H9 (cell line): Measurements from ENCODE around the gene PITHD1. TPM values are rescaled to one million over a fixed set of nuclear protein-coding genes. Genes with fewer than 3 reads are reported as not detected.

Source experiments
- DNase-seq: peaks from one replicate; pipeline ENCODE4 v3.0.0-alpha.2; 2017
- H2AFZ ChIP-seq: one replicate; pipeline ENCODE4 v1.6.1; 2013; ENCODE audit warnings: mild to moderate bottlenecking, low read length, control low read depth, moderate library complexity
- H2AK5ac ChIP-seq: 2 replicates; pipeline ENCODE4 v1.6.1; 2013; ENCODE audit warnings: low read length, control low read depth, mixed read lengths; ENCODE audit not compliant: insufficient read length
- H2BK120ac ChIP-seq: one replicate; pipeline ENCODE4 v1.6.1; 2013; ENCODE audit warnings: low read depth, mild to moderate bottlenecking, low read length, control low read depth, inconsistent platforms; ENCODE audit not compliant: poor library complexity, severe bottlenecking
- H2BK12ac ChIP-seq: 2 replicates; pipeline ENCODE4 v1.6.1; 2013; ENCODE audit warnings: low read length, control low read depth, mixed read lengths, low read depth; ENCODE audit not compliant: insufficient read length
- H2BK15ac ChIP-seq: 2 replicates; pipeline ENCODE4 v1.6.1; 2013; ENCODE audit warnings: low read depth, low read length, control low read depth
- H2BK20ac ChIP-seq: one replicate; pipeline ENCODE4 v1.6.1; 2013; ENCODE audit warnings: low read depth, mild to moderate bottlenecking, low read length, control low read depth, inconsistent platforms; ENCODE audit not compliant: poor library complexity, severe bottlenecking
- H2BK5ac ChIP-seq: 2 replicates; pipeline ENCODE4 v1.6.1; 2013; ENCODE audit warnings: low read length, control low read depth, mixed read lengths; ENCODE audit not compliant: insufficient read length
- H3K14ac ChIP-seq: 2 replicates; pipeline ENCODE4 v1.6.1; 2013; ENCODE audit warnings: low read length, control low read depth; ENCODE audit not compliant: insufficient read depth
- H3K18ac ChIP-seq: 2 replicates; pipeline ENCODE4 v1.6.1; 2013; ENCODE audit warnings: low read depth, mild to moderate bottlenecking, mixed read lengths, low read length, control low read depth; ENCODE audit not compliant: insufficient read length
- H3K23ac ChIP-seq: 2 replicates; pipeline ENCODE4 v1.6.1; 2013; ENCODE audit warnings: low read length, control low read depth, mixed read lengths, low read depth; ENCODE audit not compliant: insufficient read length
- H3K23me2 ChIP-seq: 2 replicates; pipeline ENCODE4 v1.6.1; 2013; ENCODE audit warnings: low read depth, mild to moderate bottlenecking, mixed read lengths, low read length, control low read depth; ENCODE audit not compliant: insufficient read length, poor library complexity, severe bottlenecking
- H3K27ac ChIP-seq: 2 replicates; pipeline ENCODE4 v1.5.1; 2013; ENCODE audit warnings: low read length, control low read depth, mixed read lengths, low read depth; ENCODE audit not compliant: insufficient read length
- H3K27me3 ChIP-seq: 2 replicates; pipeline ENCODE4 v1.6.1; 2013; ENCODE audit warnings: low read length, control low read depth, inconsistent platforms; ENCODE audit not compliant: insufficient read depth
- H3K4ac ChIP-seq: 2 replicates; pipeline ENCODE4 v1.6.1; 2013; ENCODE audit warnings: low read depth, mild to moderate bottlenecking, control low read depth, inconsistent platforms, low read length, moderate library complexity
- H3K4me1 ChIP-seq: 2 replicates; pipeline ENCODE4 v1.6.1; 2013; ENCODE audit warnings: low read length, control low read depth, inconsistent platforms; ENCODE audit not compliant: insufficient read depth
- H3K4me2 ChIP-seq: 2 replicates; pipeline ENCODE4 v1.6.1; 2013; ENCODE audit warnings: low read length, control low read depth, mixed read lengths; ENCODE audit not compliant: insufficient read length, insufficient read depth
- H3K56ac ChIP-seq: 2 replicates; pipeline ENCODE4 v1.6.1; 2013; ENCODE audit warnings: low read depth, mild to moderate bottlenecking, mixed read lengths, low read length, control low read depth; ENCODE audit not compliant: insufficient read length
- H3K79me1 ChIP-seq: 2 replicates; pipeline ENCODE4 v1.6.1; 2013; ENCODE audit warnings: low read depth, mild to moderate bottlenecking, moderate library complexity, low read length, control low read depth, inconsistent platforms; ENCODE audit not compliant: insufficient read depth, poor library complexity, severe bottlenecking
- H3K79me2 ChIP-seq: 2 replicates; pipeline ENCODE4 v1.6.1; 2013; ENCODE audit warnings: low read length, control low read depth, inconsistent platforms; ENCODE audit not compliant: insufficient read depth
- H3K9ac ChIP-seq: 2 replicates; pipeline ENCODE4 v1.6.1; 2013; ENCODE audit warnings: low read length, control low read depth, mixed read lengths; ENCODE audit not compliant: insufficient read length; ENCODE audit errors: extremely low read depth
- H3K9me3 ChIP-seq: one replicate; pipeline ENCODE4 v1.6.1; 2013; ENCODE audit warnings: low read depth, low read length, inconsistent platforms; ENCODE audit not compliant: control insufficient read depth
- H3T11ph ChIP-seq: one replicate; pipeline ENCODE4 v1.6.1; 2013; ENCODE audit warnings: mild to moderate bottlenecking, low read length, control low read depth, inconsistent platforms
- H4K20me1 ChIP-seq: one replicate; pipeline ENCODE4 v1.6.1; 2013; ENCODE audit not compliant: control insufficient read depth, insufficient read length, insufficient read depth
- H4K5ac ChIP-seq: 2 replicates; pipeline ENCODE4 v1.6.1; 2013; ENCODE audit warnings: low read depth, mild to moderate bottlenecking, mixed read lengths, low read length, control low read depth; ENCODE audit not compliant: insufficient read length
- H4K8ac ChIP-seq: replicated peaks from 2 replicates; pipeline ENCODE4 v1.6.1; 2013; ENCODE audit warnings: low read length, control low read depth, mixed read lengths, low read depth; ENCODE audit not compliant: insufficient read length
- H4K91ac ChIP-seq: 2 replicates; pipeline ENCODE4 v1.6.1; 2013; ENCODE audit warnings: low read depth, mild to moderate bottlenecking, moderate library complexity, mixed read lengths, low read length, control low read depth; ENCODE audit not compliant: insufficient read length
- H3K27ac Mint-ChIP-seq, 3 experiments: 2 replicates in 2 of 3; 3 replicates in 1 of 3; pipeline ENCODE4 v1.8.0; 2020 to 2021; ENCODE audit warnings: mixed read lengths in 3 of 3, mild to moderate bottlenecking in 1 of 3, moderate library complexity in 1 of 3
- H3K27me3 Mint-ChIP-seq: 2 replicates; pipeline ENCODE4 v1.8.0; 2021; ENCODE audit warnings: low read depth, mild to moderate bottlenecking, moderate library complexity, mixed read lengths
- H3K36me3 Mint-ChIP-seq, 3 experiments: 2 replicates in 2 of 3; 3 replicates in 1 of 3; pipeline ENCODE4 v1.8.0; 2020 to 2021; ENCODE audit warnings: low read depth in 3 of 3, mixed read lengths in 3 of 3; ENCODE audit not compliant: insufficient read depth in 1 of 3
- H3K4me1 Mint-ChIP-seq, 2 experiments: 2 replicates each; pipeline ENCODE4 v1.8.0; 2020; ENCODE audit warnings: mixed read lengths in 2 of 2
- H3K4me3 Mint-ChIP-seq, 2 experiments: 2 replicates in 1 of 2; 3 replicates in 1 of 2; pipeline ENCODE4 v1.8.0; 2020 to 2021; ENCODE audit warnings: mild to moderate bottlenecking in 2 of 2, mixed read lengths in 2 of 2, moderate library complexity in 1 of 2
- H3K9me3 Mint-ChIP-seq, 2 experiments: 2 replicates in 1 of 2; 3 replicates in 1 of 2; pipeline ENCODE4 v1.8.0; 2020; ENCODE audit warnings: mild to moderate bottlenecking in 2 of 2, mixed read lengths in 2 of 2, moderate library complexity in 1 of 2
- whole genome bisulfite sequencing: extraction: QIAGEN DNeasy Blood & Tissue Kit; methylation state at CpG from one replicate; pipeline ENCODE4 v1.1.7; 2013; ENCODE audit warnings: missing lambda C conversion rate, low lambda C conversion rate, mixed read lengths; ENCODE audit not compliant: insufficient read length; ENCODE audit errors: extremely low coverage; 5-methylcytosine and 5-hydroxymethylcytosine counted together
- total RNA-seq: library from RNA; stranded (reverse); gene quantifications from 2 replicates; pipeline ENCODE4 v1.2.1, GENCODE V29; 2021
- TF ChIP-seq, protein P1 (sequence below): fragments of 200-600 bp; sonication (generic); conservative IDR thresholded peaks from 3 replicates; pipeline ENCODE4 v1.8.0; 2021; ENCODE audit warnings: antibody characterized with exemption, mild to moderate bottlenecking

The PITHD1 gene
- total RNA-seq, 1 experiment from 2014 or later, result 92.0 TPM

DNA sequence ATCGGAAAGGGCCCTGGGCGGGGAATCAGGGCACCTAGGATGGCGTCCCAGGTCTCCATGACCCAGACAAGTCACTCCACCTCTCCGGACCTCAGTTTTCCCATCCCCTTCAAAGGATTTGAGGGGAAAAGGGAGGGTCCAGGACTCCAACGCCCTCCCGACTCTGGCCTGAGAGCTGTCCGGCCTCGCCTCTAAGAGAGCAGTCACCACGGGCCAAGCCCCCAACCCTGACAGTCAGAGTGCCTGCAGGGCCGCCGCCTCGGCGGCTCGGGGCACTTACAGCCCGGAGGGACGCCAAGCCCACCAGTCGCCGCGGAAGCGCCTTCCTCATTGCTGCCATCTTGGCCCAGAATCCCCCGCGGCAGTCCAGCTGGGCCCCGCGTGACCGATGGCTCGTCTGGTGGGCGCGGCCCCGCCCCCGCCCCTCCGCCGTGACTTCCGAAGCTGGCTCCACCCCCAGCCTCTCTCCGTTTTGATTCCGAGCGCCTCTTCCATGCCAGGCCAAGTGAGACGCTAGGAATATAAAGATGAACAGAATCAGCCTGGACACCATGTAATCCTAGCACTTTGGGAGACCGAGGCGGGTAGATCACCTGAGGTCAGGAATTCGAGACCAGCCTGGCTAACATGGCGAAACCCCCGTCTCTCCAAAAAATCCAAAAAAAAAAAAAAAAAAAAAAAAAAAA lies 47.0 kb downstream of the PITHD1 start, which contains the start of gene HMGCL:
Gene HMGCL, minus strand, starts transcription at position 354 of the 686 bp plus-strand sequence. Its CDS starts 14 bp downstream, at position 340.
- Histone ChIP-seq H2BK120ac (no peak within 1 kb of the TSS), H4K20me1 (no peaks in the 10 kb centered on the region), H3K27ac (no peak within 1 kb of the TSS), H2BK15ac (no peak within 1 kb of the TSS), H2BK12ac (no peak within 1 kb of the TSS), H2BK20ac (no peak within 1 kb of the TSS), H2BK5ac (no peak within 1 kb of the TSS), H3K14ac (peak within 1 kb of the TSS; percentile 54), H3K79me1 (no peaks in the 10 kb centered on the region), H3K79me2 (no peaks in the 10 kb centered on the region), H3K4ac (no peak within 1 kb of the TSS), H4K8ac (no peak within 1 kb of the TSS), H3K4me2 (peak within 1 kb of the TSS; percentile 98), H3K18ac (peak within 1 kb of the TSS; percentile 69), H2AK5ac (no peak within 1 kb of the TSS), H4K91ac (no peak within 1 kb of the TSS), H3K4me1 (no peaks in the 10 kb centered on the region), H2AFZ (no peak within 1 kb of the TSS), H3K27me3 (no peaks in the 10 kb centered on the region), H3K56ac (no peak within 1 kb of the TSS), H4K5ac (no peak within 1 kb of the TSS), H3K23ac (no peak within 1 kb of the TSS), H3K23me2 (peaks cover 3% of the 10 kb centered on the region), H3K9ac (peak within 1 kb of the TSS; percentile 78), H3K9me3 (no peaks in the 10 kb centered on the region), H3T11ph (no peak within 1 kb of the TSS)
- H3K36me3 Mint-ChIP-seq, result no peaks in the 10 kb centered on the region; a peak in 1 of 7 replicates
- no peaks in the 10 kb centered on the region; the same call in 1 of the 2 replicates for H3K27me3 Mint-ChIP-seq
- peak within 1 kb of the TSS; percentile 93 to 97 for H3K4me3 Mint-ChIP-seq
- no peaks in the 10 kb centered on the region for H3K9me3 Mint-ChIP-seq
- peak within 1 kb of the TSS; percentile 94 to 98 (median 95); a peak in 5 of 7 replicates for H3K27ac Mint-ChIP-seq
- no CpG with 5 or more reads among the region's 42 CpGs for whole genome bisulfite sequencing
- peak; percentile 91 for DNase-seq
- TF ChIP-seq, protein P1, sequence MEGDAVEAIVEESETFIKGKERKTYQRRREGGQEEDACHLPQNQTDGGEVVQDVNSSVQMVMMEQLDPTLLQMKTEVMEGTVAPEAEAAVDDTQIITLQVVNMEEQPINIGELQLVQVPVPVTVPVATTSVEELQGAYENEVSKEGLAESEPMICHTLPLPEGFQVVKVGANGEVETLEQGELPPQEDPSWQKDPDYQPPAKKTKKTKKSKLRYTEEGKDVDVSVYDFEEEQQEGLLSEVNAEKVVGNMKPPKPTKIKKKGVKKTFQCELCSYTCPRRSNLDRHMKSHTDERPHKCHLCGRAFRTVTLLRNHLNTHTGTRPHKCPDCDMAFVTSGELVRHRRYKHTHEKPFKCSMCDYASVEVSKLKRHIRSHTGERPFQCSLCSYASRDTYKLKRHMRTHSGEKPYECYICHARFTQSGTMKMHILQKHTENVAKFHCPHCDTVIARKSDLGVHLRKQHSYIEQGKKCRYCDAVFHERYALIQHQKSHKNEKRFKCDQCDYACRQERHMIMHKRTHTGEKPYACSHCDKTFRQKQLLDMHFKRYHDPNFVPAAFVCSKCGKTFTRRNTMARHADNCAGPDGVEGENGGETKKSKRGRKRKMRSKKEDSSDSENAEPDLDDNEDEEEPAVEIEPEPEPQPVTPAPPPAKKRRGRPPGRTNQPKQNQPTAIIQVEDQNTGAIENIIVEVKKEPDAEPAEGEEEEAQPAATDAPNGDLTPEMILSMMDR, result no peak
- H3K4me1 Mint-ChIP-seq, result peaks cover 16 to 18% of the 10 kb centered on the region in 2 experiments
